H1 (cell line): ENCODE data around the gene OGFOD3. TPM values are rescaled to one million over a fixed set of nuclear protein-coding genes. Genes with fewer than 3 reads are reported as not detected.

Experiments
- CTCF ChIA-PET: fragments of 300-600 bp; sonication (Branson Sonifier 250); formaldehyde crosslinking; loops from one replicate; lab custom pipeline; 2021; ENCODE audit not compliant: partially characterized antibody; lab: Charles Lee
- POLR2A ChIA-PET: fragments of 300-600 bp; sonication (Branson Sonifier 250); formaldehyde crosslinking; loops from one replicate; lab custom pipeline; 2021; ENCODE audit warnings: inconsistent platforms; ENCODE audit not compliant: partially characterized antibody; lab: Charles Lee
- DNase-seq, 2 experiments: peaks; one replicate each; pipeline versions ENCODE4 v3.0.0 to v3.0.0-alpha.2; 2010 to 2022; ENCODE audit warnings: low spot score in 2 of 2, low read depth in 1 of 2, mixed read lengths in 1 of 2
- FAIRE-seq: peaks from 2 replicates; lab custom pipeline; 2011; peaks lifted over from hg19 to GRCh38; lab: Jason Lieb, UNC
- H2AFZ ChIP-seq: 2 replicates; pipeline ENCODE4 v1.8.1; 2012; ENCODE audit warnings: low read length, inconsistent platforms
- H2AK5ac ChIP-seq: 2 replicates; pipeline ENCODE4 v1.6.1; 2013; ENCODE audit warnings: low read depth, low read length
- H2BK120ac ChIP-seq: replicated peaks from 2 replicates; pipeline ENCODE3; 2013; ENCODE audit warnings: low read depth, low read length, inconsistent platforms
- H2BK12ac ChIP-seq: 2 replicates; pipeline ENCODE4 v1.6.1; 2013; ENCODE audit warnings: low read depth, low read length
- H2BK15ac ChIP-seq: 2 replicates; pipeline ENCODE4 v1.6.1; 2013; ENCODE audit warnings: low read length
- H2BK20ac ChIP-seq: 2 replicates; pipeline ENCODE4 v1.6.1; 2013; ENCODE audit warnings: low read length
- H2BK5ac ChIP-seq: 2 replicates; pipeline ENCODE4 v1.6.1; 2013; ENCODE audit warnings: low read depth, low read length
- H3K14ac ChIP-seq: 2 replicates; pipeline ENCODE4 v1.6.1; 2013; ENCODE audit warnings: inconsistent platforms; ENCODE audit not compliant: insufficient read length
- H3K18ac ChIP-seq: 2 replicates; pipeline ENCODE4 v1.6.1; 2013; ENCODE audit warnings: low read length; ENCODE audit errors: extremely low read depth
- H3K23ac ChIP-seq: 2 replicates; pipeline ENCODE4 v1.6.1; 2013; ENCODE audit warnings: inconsistent platforms; ENCODE audit not compliant: insufficient read length
- H3K23me2 ChIP-seq: 2 replicates; pipeline ENCODE4 v1.6.1; 2013; ENCODE audit warnings: low read depth, low read length
- H3K27ac ChIP-seq: 2 replicates; pipeline ENCODE4 v1.6.1; 2011; ENCODE audit warnings: low read depth, low read length, inconsistent platforms
- H3K27me3 ChIP-seq, 4 experiments: replicated peaks in 1 of 4; 1 replicate in 1 of 4; 2 replicates in 3 of 4; pipeline versions ENCODE4 v1.6.1 to v1.8.1; 2011 to 2013; ENCODE audit warnings: low read length in 3 of 4, mild to moderate bottlenecking in 3 of 4, inconsistent platforms in 2 of 4, mixed read lengths in 2 of 4, moderate library complexity in 1 of 4; ENCODE audit not compliant: control insufficient read depth in 3 of 4, insufficient read depth in 3 of 4; ENCODE audit errors: extremely low read depth in 1 of 4
- H3K36me3 ChIP-seq, 4 experiments: 2 replicates each; pipeline versions ENCODE4 v1.6.1 to v1.8.1; 2011 to 2013; ENCODE audit warnings: mild to moderate bottlenecking in 4 of 4, low read length in 3 of 4, moderate library complexity in 2 of 4, control low read depth in 1 of 4, inconsistent platforms in 1 of 4; ENCODE audit not compliant: insufficient read depth in 4 of 4, control insufficient read depth in 2 of 4
- H3K4ac ChIP-seq: replicated peaks from 2 replicates; pipeline ENCODE3; 2013; ENCODE audit warnings: low read length, low read depth, mixed read lengths, inconsistent platforms; ENCODE audit not compliant: insufficient read length
- H3K4me1 ChIP-seq, 4 experiments: replicated peaks in 1 of 4; 1 replicate in 1 of 4; 2 replicates in 3 of 4; pipeline versions ENCODE4 v1.6.1 to v1.8.1; 2011 to 2013; ENCODE audit warnings: low read length in 3 of 4, inconsistent platforms in 2 of 4, mixed read lengths in 1 of 4; ENCODE audit not compliant: insufficient read depth in 4 of 4, control insufficient read depth in 3 of 4
- H3K4me2 ChIP-seq, 2 experiments: 2 replicates each; pipeline versions ENCODE4 v1.6.1 to v1.8.1; 2011 to 2013; ENCODE audit warnings: low read depth in 2 of 2, low read length in 2 of 2, control low read depth in 1 of 2, inconsistent platforms in 1 of 2, mild to moderate bottlenecking in 1 of 2; ENCODE audit not compliant: insufficient read depth in 1 of 2
- H3K4me3 ChIP-seq, 4 experiments: fragments of 200-600, 300-600 bp in 1 of 4; sonication (generic), shearing (Covaris generic), sonication (Bioruptor Twin) in 1 of 4; 2 replicates each; pipeline versions ENCODE4 v1.5.1 to v1.8.1; 2011 to 2016; ENCODE audit warnings: low read length in 4 of 4, low read depth in 3 of 4, control low read depth in 2 of 4, inconsistent platforms in 2 of 4, mild to moderate bottlenecking in 2 of 4, mixed read lengths in 1 of 4, moderate library complexity in 1 of 4; ENCODE audit not compliant: insufficient read depth in 2 of 4; ENCODE audit errors: extremely low read depth in 1 of 4
- H3K56ac ChIP-seq: replicated peaks from 2 replicates; pipeline ENCODE3; 2013; ENCODE audit warnings: low read depth, mild to moderate bottlenecking, mixed read lengths, low read length, inconsistent platforms; ENCODE audit not compliant: insufficient read length
- H3K79me1 ChIP-seq: 2 replicates; pipeline ENCODE4 v1.6.1; 2013; ENCODE audit warnings: low read depth, low read length, control low read depth
- H3K79me2 ChIP-seq, 2 experiments: 2 replicates each; pipeline versions ENCODE4 v1.6.1 to v1.8.1; 2012 to 2013; ENCODE audit warnings: low read length in 2 of 2, mild to moderate bottlenecking in 2 of 2, inconsistent platforms in 1 of 2; ENCODE audit not compliant: insufficient read depth in 2 of 2, control insufficient read depth in 1 of 2
- H3K9ac ChIP-seq, 4 experiments: replicated peaks in 1 of 4; 1 replicate in 1 of 4; 2 replicates in 3 of 4; pipeline versions ENCODE4 v1.6.1 to v1.8.1; 2011 to 2013; ENCODE audit warnings: low read depth in 3 of 4, low read length in 3 of 4, control low read depth in 2 of 4, mild to moderate bottlenecking in 2 of 4, moderate library complexity in 2 of 4, inconsistent platforms in 1 of 4; ENCODE audit errors: extremely low read depth in 1 of 4
- H3K9me3 ChIP-seq, 2 experiments: 2 replicates each; pipeline versions ENCODE4 v1.6.1 to v1.8.1; 2012 to 2013; ENCODE audit warnings: mild to moderate bottlenecking in 2 of 2, moderate library complexity in 2 of 2, control low read depth in 1 of 2, inconsistent platforms in 1 of 2, low read depth in 1 of 2, low read length in 1 of 2, mixed read lengths in 1 of 2; ENCODE audit not compliant: insufficient read depth in 2 of 2
- H4K20me1 ChIP-seq, 2 experiments: replicated peaks in 1 of 2; 2 replicates each; pipeline versions ENCODE3 to v1.8.1; 2011 to 2013; ENCODE audit warnings: inconsistent platforms in 2 of 2, low read length in 2 of 2, mild to moderate bottlenecking in 1 of 2; ENCODE audit not compliant: insufficient read depth in 2 of 2, control insufficient read depth in 1 of 2
- H4K5ac ChIP-seq: 2 replicates; pipeline ENCODE4 v1.6.1; 2013; ENCODE audit warnings: low read length, low read depth, mixed read lengths, inconsistent platforms; ENCODE audit not compliant: insufficient read length
- H4K8ac ChIP-seq: 2 replicates; pipeline ENCODE4 v1.8.0; 2013; ENCODE audit warnings: mild to moderate bottlenecking, moderate library complexity, low read length, inconsistent platforms; ENCODE audit not compliant: insufficient read depth; ENCODE audit errors: extremely low read depth
- H4K91ac ChIP-seq: replicated peaks from 2 replicates; pipeline ENCODE3; 2013; ENCODE audit warnings: low read length, mixed read lengths, inconsistent platforms; ENCODE audit not compliant: insufficient read length
- GABPA ChIP-seq: IDR thresholded peaks from 2 replicates; pipeline ENCODE4 v1.6.1; 2011; ENCODE audit warnings: mild to moderate bottlenecking, low read length, moderate library complexity, borderline replicate concordance; ENCODE audit not compliant: insufficient read depth
- NANOG ChIP-seq: IDR thresholded peaks from 2 replicates; pipeline ENCODE4 v1.6.1; 2011; ENCODE audit warnings: low read length, low read depth, mild to moderate bottlenecking, inconsistent platforms; ENCODE audit not compliant: insufficient read depth, poor library complexity, severe bottlenecking
- WGBS, 2 experiments: shearing (Covaris generic) in 1 of 2; methylation state at CpG; one replicate each; pipeline versions ENCODE4 v1.1.6 to v1.1.7; 2013 to 2015; ENCODE audit warnings: low lambda C conversion rate in 2 of 2, mixed read lengths in 2 of 2, inconsistent platforms in 1 of 2, low coverage in 1 of 2, missing lambda C conversion rate in 1 of 2; ENCODE audit not compliant: insufficient replicate concordance in 2 of 2, insufficient coverage in 1 of 2, insufficient read length in 1 of 2; ENCODE audit errors: extremely low coverage in 1 of 2, missing lambda C conversion rate in 1 of 2; 5-methylcytosine and 5-hydroxymethylcytosine counted together
- polyA plus RNA-seq, 7 experiments: library from polyadenylated mRNA; depleted of rRNA in 3 of 7; stranded (reverse) in 5 of 7; unstranded in 2 of 7; fragments of >200 nt in 5 of 7; fragments of 200-250 nt in 2 of 7; gene quantifications; 1 replicate in 5 of 7; 2 replicates in 1 of 7; 4 replicates in 1 of 7; pipeline versions ENCODE4 v1.2.1 to v1.2.3, GENCODE V29; 2011 to 2013; ENCODE audit warnings: missing spikeins in 2 of 7, mixed read lengths in 2 of 7
- total RNA-seq: library from RNA; stranded (reverse); fragmentation: NEBNext Ultra II Directional; extraction: Animal tissue kit (Norgen Biotek cat#: 25700); gene quantifications from 2 replicates; pipeline ENCODE4 v1.2.1, GENCODE V29; 2021

The OGFOD3 gene
- total and polyA plus RNA-seq, 2 of the 8 experiments (the other 6 are each of a cell fraction or from before 2014, with no cell fraction given) = 21.1 to 21.8 TPM

- Histone ChIP-seq H2BK120ac (no peak overlapping the region), H3K27me3 (no peaks in the 10 kb centered on the region; a peak in 2 of 7 replicates), H3K79me2 (no peaks in the 10 kb centered on the region), H3K4ac (no peak overlapping the region), H3K14ac (no peak overlapping the region), H3K79me1 (no peaks in the 10 kb centered on the region), H2BK12ac (no peak overlapping the region), H4K8ac (peak overlapping the region; percentile 36), H2BK5ac (no peak overlapping the region), H2BK15ac (peak overlapping the region; percentile 46; the same call in 1 of the 2 replicates), H3K9me3 (no peaks in the 10 kb centered on the region), H2AK5ac (no peak overlapping the region), H3K56ac (no peak overlapping the region), H3K36me3 (no peaks in the 10 kb centered on the region), H3K4me1 (peaks cover 0 to 9% (median 5%) of the 10 kb centered on the region in 4 experiments; a peak in 5 of 7 replicates), H2BK20ac (0 out of 2 replicates have a peak overlapping the region, but pooled peaks have one; percentile 48), H3K4me3 (no peak overlapping the region), H3K23me2 (no peaks in the 10 kb centered on the region), H4K91ac (peak overlapping the region; percentile 30), H3K27ac (no peak overlapping the region), H3K9ac (no peak overlapping the region), H3K4me2 (no peak overlapping the region), H3K18ac (no peak overlapping the region), H4K20me1 (peaks cover 0 to 3% of the 10 kb centered on the region in 2 experiments), H3K23ac (no peak overlapping the region), H4K5ac (no peak overlapping the region), H2AFZ (no peak overlapping the region)
- DNase-seq (no peak), FAIRE-seq (no peak)
- WGBS, 2 experiments = 86% methylated on average over 23 of the region's 26 CpGs; no CpG with 5 or more reads in 1 of the 2 experiments
- CTCF ChIA-PET = interaction anchor here (0.8 to 1.4 kb wide), 8 partner anchors 11 to 168 kb away, joined by 3 to 6 read pairs (median 4); no protein-coding TSS in a partner anchor
- TF ChIP-seq NANOG (no peak), GABPA (0 out of 2 replicates have a peak, but pooled peaks have one; percentile 19)
- POLR2A ChIA-PET = interaction anchor here (0.7 to 2.9 kb wide), 5 partner anchors 8 to 34 kb away, joined by 3 to 14 read pairs (median 3); no protein-coding TSS in a partner anchor
Measured at GRCh38 chr17:82384730-82385481, 33.5 kb downstream of the OGFOD3 start.
